Measurements from ENCODE around the gene DAND5.

The DAND5 gene

DNA sequence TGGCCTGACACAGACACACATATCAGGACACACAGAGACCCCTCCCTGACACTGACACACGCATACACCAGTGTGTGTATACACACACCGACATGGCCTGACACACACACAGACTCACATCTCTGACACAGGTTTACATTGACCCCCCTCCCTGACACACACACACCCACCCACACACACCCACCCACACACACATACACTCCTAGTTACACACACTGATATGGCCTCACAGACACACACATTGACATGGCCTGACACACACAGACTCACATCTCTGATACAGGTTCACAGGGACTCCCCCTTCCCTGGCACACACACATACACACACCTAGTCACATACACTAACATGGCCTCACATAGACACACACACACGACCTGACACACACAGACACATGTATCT lies 21.5 kb downstream of the DAND5 start:
- TF ChIP-seq, protein P1, sequence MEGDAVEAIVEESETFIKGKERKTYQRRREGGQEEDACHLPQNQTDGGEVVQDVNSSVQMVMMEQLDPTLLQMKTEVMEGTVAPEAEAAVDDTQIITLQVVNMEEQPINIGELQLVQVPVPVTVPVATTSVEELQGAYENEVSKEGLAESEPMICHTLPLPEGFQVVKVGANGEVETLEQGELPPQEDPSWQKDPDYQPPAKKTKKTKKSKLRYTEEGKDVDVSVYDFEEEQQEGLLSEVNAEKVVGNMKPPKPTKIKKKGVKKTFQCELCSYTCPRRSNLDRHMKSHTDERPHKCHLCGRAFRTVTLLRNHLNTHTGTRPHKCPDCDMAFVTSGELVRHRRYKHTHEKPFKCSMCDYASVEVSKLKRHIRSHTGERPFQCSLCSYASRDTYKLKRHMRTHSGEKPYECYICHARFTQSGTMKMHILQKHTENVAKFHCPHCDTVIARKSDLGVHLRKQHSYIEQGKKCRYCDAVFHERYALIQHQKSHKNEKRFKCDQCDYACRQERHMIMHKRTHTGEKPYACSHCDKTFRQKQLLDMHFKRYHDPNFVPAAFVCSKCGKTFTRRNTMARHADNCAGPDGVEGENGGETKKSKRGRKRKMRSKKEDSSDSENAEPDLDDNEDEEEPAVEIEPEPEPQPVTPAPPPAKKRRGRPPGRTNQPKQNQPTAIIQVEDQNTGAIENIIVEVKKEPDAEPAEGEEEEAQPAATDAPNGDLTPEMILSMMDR (IDR thresholded peaks at IDR 0.05; ENCODE audit: low read depth, low read length), result no peak
- H3K4me3 ChIP-seq (ENCODE audit: low read depth, low read length), result no peak overlapping the region

- TF ChIP-seq, protein P1 (IDR thresholded peaks at IDR 0.05; ENCODE audit: low read depth, low read length), result no peak
- H3K4me3 ChIP-seq (ENCODE audit: low read depth, low read length), result no peak overlapping the region
Observed at GRCh38 chr19:12991296-12991695, 21.9 kb downstream of the DAND5 start.

DNA sequence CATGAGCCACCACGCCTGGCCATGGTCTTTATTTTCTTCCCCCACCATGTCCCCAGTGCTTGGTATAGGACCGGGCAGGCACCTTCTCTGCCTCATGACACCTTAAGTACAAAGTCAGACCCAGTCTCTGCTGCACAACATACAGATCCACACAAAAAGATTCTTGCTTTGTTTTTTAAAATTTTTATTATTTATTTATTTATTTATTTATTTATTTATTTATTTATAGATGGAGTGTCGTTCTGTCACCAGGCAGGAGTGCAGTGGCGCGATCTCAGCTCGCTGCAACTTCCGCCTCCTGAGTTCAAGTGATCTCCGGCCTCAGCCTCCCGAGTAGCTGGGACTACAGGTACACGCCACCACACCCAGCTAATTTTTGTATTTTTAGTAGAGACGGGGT lies 23.4 kb downstream of the DAND5 start:
- TF ChIP-seq, protein P1 (IDR thresholded peaks at IDR 0.05; ENCODE audit: low read depth, low read length), result no peak
- no peak overlapping the region for H3K4me3 ChIP-seq (ENCODE audit: low read depth, low read length)

- TF ChIP-seq, protein P1 (IDR thresholded peaks at IDR 0.05; ENCODE audit: low read depth, low read length), result no peak
Observed at GRCh38 chr19:12993562-12993961, 24.2 kb downstream of the DAND5 start.

DNA sequence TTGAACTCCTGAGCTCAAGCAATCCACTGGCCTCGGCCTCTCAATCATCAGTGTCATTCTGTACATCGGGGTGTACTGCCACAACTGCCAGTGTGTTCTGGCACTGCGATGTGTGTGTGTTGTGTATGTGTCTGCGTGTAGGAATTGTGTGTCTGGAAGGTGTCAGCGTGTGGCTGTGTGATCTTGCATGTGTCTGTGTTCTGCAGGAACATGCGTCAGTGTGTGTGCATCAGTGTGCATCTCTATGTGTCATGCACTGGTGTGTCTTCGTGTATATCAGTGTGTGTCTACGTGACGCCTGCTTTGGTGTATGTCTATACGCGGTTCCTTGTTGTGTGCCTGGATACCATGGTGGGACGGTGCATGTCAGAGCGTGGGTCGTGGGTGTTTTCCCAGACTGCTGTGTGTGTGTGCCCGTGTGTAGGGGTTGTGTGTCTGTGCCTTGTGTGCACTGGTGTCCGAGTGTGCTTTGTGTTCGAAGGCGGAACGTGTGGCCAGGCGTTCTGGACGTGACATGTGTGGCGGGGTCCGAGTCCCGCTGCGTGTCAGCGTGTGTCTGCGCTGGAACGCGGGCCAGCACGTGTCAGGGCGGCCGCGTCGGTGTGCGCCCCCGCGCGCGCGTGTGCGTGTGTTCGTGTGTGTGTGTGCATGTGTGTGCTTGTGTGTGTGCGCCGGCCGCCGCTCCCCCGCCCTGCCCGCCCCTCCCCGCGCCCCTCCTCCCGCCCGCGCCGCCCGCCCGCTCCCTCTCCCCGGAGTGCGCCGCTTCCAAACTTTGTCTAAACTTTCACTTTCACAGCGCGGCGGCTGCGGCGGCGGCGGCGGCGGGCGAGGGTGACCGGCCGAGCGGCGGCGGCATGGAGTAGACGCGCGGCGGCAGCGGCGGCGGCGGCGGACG lies 25.6 kb downstream of the DAND5 start, which contains the start of gene NFIX:
Gene NFIX, plus strand, starts transcription at position 775 of the 895 bp plus-strand sequence. CDS start 363 bp downstream, outside the sequence.
- TF ChIP-seq, protein P1 (IDR thresholded peaks at IDR 0.05; ENCODE audit: low read depth, low read length), result no peak
- H3K4me3 ChIP-seq (ENCODE audit: low read depth, low read length), result peak within 1 kb of the TSS; percentile 68

More at GRCh38 chr19:12993562-12993961, 24.2 kb downstream of the DAND5 start:
- no peak overlapping the region for H3K4me3 ChIP-seq (ENCODE audit: low read depth, low read length)

- TF ChIP-seq, protein P1 (IDR thresholded peaks at IDR 0.05; ENCODE audit: low read depth, low read length), result no peak
- peak overlapping the region; percentile 68 for H3K4me3 ChIP-seq (ENCODE audit: low read depth, low read length)
Observed at GRCh38 chr19:12995596-12996405, 26.4 kb downstream of the DAND5 start.

Data from WI38 (cell line).